WTC11 (cell line): ENCODE results near the gene FNDC5.

Experiments used
- JUN ChIP-seq: sonication (generic); formaldehyde crosslinking; IDR thresholded peaks from 2 replicates; pipeline ENCODE4 v1.8.0; 2023; ENCODE audit warnings: mild to moderate bottlenecking, missing genetic modification reagents
- ZNF416 ChIP-seq: fragments of 250-450 bp; sonication (Bioruptor Pico); IDR thresholded peaks from 2 replicates; pipeline ENCODE4 v1.9.0; 2021; ENCODE audit warnings: mild to moderate bottlenecking, inconsistent platforms
- TF ChIP-seq, protein P1 (sequence below): fragments of 200-600 bp; IDR thresholded peaks from 2 replicates; pipeline ENCODE4 v1.8.0; 2022; ENCODE audit warnings: antibody characterized with exemption
- TF ChIP-seq, protein P2 (sequence below): sonication (generic); formaldehyde crosslinking; IDR thresholded peaks from 2 replicates; pipeline ENCODE4 v1.8.1; 2023; ENCODE audit warnings: mild to moderate bottlenecking, missing genetic modification reagents, moderate library complexity
- TF ChIP-seq, protein P3 (sequence below): sonication (generic); formaldehyde crosslinking; IDR thresholded peaks from 2 replicates; pipeline ENCODE4 v1.8.1; 2022; ENCODE audit warnings: low read depth, mild to moderate bottlenecking, moderate library complexity, missing genetic modification reagents, borderline replicate concordance

DNA sequence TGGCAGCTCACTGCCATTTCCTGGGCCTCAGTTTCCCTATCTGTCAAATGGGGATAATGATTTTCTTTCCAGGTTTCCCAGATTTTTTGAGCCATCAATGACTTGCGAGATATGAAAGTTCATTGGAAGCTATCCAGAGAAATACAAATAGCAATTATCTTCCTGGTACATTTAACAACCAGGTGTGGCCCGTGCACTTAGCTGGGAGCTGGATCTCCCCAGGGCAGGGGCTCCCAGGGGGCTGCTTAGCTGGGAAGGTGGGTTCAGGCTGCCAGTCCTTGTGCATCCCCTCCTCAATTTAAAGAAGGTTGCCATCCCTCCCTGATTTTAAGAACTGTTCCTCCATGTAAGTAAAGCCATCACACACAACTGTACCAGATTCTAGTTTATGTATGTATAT lies 34.1 kb upstream of the FNDC5 start:
- TF ChIP-seq, protein P1, sequence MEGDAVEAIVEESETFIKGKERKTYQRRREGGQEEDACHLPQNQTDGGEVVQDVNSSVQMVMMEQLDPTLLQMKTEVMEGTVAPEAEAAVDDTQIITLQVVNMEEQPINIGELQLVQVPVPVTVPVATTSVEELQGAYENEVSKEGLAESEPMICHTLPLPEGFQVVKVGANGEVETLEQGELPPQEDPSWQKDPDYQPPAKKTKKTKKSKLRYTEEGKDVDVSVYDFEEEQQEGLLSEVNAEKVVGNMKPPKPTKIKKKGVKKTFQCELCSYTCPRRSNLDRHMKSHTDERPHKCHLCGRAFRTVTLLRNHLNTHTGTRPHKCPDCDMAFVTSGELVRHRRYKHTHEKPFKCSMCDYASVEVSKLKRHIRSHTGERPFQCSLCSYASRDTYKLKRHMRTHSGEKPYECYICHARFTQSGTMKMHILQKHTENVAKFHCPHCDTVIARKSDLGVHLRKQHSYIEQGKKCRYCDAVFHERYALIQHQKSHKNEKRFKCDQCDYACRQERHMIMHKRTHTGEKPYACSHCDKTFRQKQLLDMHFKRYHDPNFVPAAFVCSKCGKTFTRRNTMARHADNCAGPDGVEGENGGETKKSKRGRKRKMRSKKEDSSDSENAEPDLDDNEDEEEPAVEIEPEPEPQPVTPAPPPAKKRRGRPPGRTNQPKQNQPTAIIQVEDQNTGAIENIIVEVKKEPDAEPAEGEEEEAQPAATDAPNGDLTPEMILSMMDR = no peak
- TF ChIP-seq, protein P2, sequence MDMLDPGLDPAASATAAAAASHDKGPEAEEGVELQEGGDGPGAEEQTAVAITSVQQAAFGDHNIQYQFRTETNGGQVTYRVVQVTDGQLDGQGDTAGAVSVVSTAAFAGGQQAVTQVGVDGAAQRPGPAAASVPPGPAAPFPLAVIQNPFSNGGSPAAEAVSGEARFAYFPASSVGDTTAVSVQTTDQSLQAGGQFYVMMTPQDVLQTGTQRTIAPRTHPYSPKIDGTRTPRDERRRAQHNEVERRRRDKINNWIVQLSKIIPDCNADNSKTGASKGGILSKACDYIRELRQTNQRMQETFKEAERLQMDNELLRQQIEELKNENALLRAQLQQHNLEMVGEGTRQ (CRISPR knock-in tag) = no peak
- no peak for TF ChIP-seq JUN (CRISPR knock-in tag)
- TF ChIP-seq, protein P3, sequence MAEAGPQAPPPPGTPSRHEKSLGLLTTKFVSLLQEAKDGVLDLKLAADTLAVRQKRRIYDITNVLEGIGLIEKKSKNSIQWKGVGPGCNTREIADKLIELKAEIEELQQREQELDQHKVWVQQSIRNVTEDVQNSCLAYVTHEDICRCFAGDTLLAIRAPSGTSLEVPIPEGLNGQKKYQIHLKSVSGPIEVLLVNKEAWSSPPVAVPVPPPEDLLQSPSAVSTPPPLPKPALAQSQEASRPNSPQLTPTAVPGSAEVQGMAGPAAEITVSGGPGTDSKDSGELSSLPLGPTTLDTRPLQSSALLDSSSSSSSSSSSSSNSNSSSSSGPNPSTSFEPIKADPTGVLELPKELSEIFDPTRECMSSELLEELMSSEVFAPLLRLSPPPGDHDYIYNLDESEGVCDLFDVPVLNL (CRISPR knock-in tag) = no peak
- no peak for TF ChIP-seq ZNF416
